Stimulated activated CD8-positive, alpha-beta memory T cell treated with anti-CD3 and anti-CD28 coated beads, Interleukin-15, amount 100 ng/mL, for 48 hours (primary cell): ENCODE measurements around the gene SLC4A3.

Source experiments
- DNase-seq, 2 donors: peaks; one replicate each; pipeline ENCODE4 v3.0.0-alpha.2; 2020; ENCODE audit warnings: low read depth in 2 of 2

SLC4A3 gene

DNA sequence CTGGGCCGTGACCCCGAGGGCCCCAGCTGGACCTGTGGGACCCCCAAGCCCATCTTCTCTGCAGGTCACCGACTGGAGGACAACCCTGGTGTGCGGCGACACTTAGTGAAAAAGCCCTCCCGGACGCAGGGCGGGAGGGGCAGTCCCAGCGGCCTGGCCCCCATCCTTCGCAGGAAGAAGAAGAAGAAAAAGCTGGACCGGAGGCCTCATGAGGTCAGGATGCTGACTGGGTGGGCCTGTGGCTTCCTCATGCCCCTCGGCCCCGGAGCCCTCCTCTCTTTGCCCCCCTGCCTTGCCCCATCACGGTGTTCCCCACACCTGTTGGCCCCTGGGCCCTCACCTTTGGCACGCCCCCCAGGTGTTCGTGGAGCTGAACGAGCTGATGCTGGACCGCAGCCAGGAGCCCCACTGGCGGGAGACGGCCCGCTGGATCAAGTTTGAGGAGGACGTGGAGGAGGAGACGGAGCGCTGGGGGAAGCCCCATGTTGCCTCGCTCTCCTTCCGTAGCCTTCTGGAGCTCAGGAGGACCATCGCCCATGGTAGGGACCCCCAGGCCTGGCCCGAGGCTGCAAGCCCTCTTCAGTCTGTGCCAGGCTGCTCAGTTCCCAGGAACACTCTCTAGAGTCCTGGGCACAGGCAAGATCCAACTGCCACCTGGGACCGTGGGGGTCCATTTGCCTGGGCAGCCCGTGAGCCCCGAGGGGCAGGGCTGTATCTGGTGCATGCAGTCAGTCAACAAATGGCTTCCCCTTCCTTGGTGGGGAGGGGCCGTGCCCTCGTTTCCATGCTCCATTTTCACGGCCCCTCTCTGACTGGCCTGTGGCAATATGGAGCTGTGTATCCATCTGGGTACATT is 4.7 kb downstream of the SLC4A3 start:
- DNase-seq, result no peak

DNA sequence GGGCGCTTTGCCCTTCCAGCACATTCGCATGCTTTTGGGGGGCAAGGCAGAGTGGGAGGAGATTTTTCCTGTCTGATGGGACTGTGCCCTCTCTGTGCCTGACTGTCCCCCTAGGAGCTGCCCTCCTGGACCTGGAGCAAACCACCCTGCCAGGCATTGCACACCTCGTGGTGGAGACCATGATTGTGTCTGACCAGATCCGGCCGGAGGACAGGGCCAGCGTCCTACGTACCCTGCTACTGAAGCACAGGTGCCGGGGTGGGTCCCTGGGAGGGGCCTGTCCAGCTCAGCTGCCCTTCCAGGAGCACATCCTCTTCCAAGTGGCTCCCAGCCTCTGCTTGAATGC is 5.3 kb downstream of the SLC4A3 start:
- no peak for DNase-seq

GRCh38 chr2:219633276-219634065 is 6.0 kb downstream of the SLC4A3 start:
- no peak for DNase-seq

DNA sequence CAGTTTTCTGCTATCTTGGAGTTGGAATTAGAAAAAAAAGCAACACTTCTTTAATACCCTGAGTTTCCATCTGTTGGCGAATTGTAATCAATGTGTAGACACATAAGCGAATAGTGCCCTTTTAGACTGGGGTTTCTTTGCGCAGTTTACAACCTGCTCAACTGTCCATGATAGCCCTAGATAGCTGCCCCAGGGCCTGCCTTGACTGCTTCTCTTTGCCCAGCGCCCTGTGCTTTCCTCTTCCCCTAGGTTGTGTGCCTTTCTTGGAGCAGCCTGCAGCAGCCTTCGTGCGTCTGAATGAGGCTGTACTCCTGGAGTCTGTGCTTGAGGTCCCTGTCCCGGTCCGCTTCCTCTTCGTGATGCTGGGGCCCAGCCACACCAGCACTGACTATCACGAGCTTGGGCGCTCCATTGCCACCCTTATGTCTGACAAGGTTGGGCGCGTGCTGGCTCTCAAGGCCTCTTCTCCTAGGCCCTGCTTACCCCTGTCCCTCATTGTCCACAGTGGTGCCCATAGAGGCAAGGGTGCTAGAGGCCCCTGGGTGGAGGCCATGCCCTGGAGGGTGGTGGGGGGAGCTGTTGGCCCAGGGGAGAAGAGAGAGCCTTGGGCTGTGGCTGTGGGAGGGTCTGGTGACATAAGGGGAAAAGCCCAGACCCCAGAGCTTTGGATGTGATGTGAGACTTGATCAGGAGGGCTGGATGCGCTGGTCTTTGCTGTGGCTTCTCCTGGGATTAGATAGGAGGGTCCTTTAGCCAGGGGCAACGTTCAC is 6.9 kb downstream of the SLC4A3 start:
- no peak for DNase-seq

DNA sequence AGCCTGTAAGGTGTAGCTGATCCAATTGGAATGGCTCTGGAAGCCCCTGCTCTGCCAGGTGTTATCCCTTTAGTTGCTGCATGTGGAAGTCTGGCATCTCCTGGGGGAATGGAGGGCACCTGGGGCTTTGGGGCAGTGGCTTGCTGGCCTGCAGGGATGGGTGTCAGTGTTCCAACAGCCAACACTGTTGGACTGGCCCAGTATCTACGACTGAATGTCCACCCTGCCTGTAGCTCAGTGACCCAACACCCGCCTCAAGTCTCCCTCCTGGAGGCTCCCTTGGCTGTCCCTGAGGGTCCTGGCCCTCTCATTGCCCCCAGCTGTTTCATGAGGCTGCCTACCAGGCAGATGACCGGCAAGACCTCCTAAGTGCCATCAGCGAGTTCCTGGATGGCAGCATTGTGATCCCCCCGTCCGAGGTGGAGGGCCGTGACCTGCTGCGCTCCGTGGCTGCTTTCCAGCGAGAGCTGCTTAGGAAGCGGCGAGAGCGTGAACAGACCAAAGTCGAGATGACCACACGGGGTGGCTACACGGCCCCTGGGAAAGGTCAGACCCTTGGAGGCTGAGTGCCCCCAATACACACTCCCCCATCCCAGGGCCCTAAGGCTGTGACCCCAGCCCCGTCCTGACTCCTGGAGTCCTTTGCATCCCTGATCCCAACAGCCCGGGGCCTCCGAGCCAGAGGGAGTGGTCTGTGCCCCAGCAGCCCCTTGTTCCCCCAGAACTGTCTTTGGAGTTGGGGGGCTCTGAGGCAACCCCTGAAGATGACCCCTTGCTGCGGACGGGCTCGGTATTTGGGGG is 7.7 kb downstream of the SLC4A3 start:
- no peak for DNase-seq

DNA sequence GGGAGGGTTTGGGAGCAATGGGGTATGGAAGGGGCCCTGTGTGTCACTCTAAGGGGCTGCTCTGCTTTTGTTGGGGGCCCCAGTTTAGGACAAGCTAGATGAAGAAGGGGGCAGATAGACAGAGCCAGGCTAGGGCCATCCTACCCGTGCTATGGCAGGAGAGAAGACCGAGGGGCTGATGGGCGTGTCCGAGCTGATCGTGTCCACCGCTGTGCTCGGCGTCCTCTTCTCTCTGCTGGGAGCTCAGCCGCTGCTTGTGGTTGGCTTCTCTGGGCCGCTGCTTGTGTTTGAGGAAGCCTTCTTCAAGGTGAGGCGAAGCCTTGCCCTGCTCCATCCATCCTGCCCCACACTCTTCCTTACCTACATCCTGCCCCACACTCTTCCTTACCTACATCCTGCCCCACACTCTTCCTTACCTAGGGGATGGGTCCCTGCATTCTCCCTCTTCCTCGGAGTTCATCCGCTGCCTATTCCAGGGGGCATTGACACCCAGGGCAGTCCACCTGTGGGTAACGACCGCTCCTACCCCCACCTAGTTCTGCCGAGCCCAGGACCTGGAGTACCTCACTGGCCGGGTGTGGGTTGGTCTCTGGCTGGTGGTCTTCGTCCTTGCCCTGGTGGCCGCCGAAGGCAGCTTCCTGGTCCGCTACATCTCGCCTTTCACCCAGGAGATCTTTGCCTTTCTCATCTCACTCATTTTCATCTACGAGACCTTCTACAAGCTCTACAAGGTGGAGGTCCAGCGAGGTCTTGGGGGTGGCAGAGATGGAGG is 8.9 kb downstream of the SLC4A3 start:
- no peak for DNase-seq

GRCh38 chr2:219636941-219637841 is 9.8 kb downstream of the SLC4A3 start:
- DNase-seq, result no peak

- DNase-seq, result no peak
Measured at GRCh38 chr2:219637842-219638185, 10.4 kb downstream of the SLC4A3 start.

- no peak for DNase-seq
Measured at GRCh38 chr2:219638217-219638947, 11.0 kb downstream of the SLC4A3 start.

DNA sequence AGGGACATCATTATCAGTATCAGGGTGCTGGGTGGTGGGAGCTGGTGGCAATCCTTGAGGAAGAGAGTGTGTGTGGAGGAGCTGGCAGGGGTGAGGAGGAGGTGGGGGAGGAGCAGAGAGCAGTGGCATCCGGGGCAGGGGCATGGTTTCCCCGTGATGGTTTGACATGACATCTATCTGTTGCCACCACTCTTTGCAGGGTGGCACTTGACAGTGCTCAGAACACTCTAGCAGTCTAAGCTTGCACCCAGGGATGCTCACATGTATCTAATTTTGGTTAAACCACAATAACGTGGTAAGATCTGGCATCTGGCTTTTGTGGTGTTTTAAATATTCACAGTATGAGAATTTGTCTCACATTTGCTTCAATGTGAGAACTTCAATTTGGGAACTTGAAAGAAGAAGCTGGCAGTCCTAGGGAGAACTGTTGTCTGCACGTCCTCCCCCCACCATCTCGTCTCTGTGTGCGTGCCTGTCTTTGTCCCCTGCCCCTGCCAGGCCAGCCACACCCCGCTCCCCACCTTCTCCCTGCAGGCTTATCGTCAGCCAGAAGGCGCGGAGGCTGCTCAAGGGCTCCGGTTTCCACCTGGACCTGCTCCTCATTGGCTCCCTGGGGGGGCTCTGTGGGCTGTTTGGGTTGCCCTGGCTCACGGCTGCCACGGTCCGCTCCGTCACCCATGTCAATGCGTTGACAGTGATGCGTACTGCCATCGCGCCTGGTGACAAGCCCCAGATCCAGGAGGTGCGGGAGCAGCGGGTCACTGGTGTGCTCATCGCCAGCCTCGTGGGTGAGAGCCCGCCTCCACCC is 11.7 kb downstream of the SLC4A3 start:
- DNase-seq, result no peak

DNA sequence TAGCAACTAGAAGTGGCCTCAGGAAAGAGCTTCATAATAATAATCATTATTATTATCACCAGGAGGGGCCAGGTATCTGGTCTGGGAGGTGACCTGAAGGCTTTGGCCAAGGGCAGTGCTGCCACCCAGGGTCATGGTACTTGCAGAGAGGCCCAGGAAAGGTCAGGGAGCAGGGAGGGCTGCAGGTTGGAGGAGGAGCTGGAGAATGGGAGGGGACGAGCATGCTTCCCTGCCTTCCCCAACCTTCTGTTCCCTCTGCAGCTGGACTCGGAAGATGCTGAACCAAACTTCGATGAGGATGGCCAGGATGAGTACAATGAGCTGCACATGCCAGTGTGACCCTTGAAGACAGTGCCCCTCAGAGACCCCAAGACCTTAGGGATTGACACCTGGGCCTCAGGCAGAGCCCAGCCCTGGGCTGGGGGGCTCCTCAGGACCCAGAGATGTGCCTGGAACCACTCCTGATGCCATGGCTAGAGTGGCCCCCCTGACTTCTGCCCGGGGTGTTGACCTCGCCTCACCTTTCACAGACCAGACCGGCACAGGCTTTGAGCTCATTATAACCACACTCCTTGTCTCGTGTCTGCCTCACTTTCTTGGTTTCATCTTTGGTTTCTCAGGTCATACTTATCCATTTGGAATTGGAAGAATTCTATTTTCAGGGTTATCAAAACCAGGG is 14.1 kb downstream of the SLC4A3 start:
- no peak for DNase-seq

DNA sequence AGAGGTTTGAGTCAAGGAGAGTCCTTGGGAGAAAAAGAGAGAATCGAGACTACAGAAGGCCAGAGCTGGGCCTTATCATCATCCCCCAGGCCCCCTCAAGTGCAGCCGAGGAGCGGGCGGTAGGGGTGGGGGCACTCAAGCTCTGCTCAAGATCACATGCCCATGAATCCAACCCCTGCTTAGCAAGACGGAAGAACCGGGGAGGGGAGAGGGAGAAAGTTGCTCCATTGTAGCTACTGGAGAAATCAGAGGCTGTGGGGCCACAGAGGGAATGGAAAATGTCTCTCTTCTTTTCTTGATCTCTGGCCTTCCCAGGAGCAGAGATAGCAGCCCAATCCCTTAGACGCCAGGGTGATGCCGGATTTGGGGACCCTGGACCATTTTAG is 14.6 kb downstream of the SLC4A3 start:
- DNase-seq, result no peak

GRCh38 chr2:219642465-219643083 is 15.1 kb downstream of the SLC4A3 start:
- peak; percentile 83 to 84 for DNase-seq

GRCh38 chr2:219643084-219643473 is 15.6 kb downstream of the SLC4A3 start:
- DNase-seq, result no peak

DNA sequence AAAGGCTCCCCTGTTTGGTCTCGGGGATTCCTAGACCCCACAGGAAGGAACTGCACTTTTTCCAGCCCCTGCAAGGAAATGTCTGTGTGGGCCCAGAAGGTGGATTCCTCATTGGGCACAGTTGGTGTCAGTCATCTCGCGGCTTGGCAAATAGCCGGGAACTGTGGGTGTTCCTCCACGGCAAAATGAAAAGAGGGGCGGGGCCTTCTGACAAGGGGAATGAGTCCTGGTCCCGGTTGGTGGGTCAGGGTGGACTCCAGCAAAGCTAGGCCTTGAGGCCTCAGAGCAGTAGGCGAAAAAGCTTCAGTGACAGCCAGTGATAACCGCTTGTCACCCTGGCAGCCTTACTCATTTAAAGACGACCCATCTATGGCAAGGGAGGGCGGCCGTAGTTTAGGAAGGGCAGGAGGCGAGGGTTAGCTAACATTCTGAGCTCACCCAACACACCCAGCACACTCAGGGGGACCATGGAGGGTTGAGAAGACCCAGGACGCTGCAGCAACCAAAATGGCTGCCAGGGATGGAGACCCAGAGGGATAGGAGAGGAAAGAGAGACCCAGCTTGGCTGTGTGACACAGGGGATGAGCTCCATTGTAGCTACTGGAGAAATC is 16.5 kb downstream of the SLC4A3 start:
- no peak for DNase-seq

- no peak for DNase-seq
Measured at GRCh38 chr2:219644801-219645480, 17.5 kb downstream of the SLC4A3 start.
